ENCODE measurements around the gene ETS2. TPM values are rescaled to one million over a fixed set of nuclear protein-coding genes. Genes with fewer than 3 reads are reported as not detected.

The ETS2 gene
- total and polyA plus RNA-seq, 2 of the 4 experiments (the other 2 are of a cell fraction) = 21.3 to 21.7 TPM

- BruUV-seq (replicated peaks) = no TSS peak
- TF ChIP-seq MAZ (IDR thresholded peaks at IDR 0.05; ENCODE audit: borderline replicate concordance, low read depth, low read length) (no peak), SMC3 (IDR thresholded peaks at IDR 0.05; ENCODE audit: low read depth, low read length) (no peak), USF2 (IDR thresholded peaks at IDR 0.05; ENCODE audit: low read depth, low read length) (no peak), FOS (IDR thresholded peaks at IDR 0.05; ENCODE audit: low read depth, low read length) (no peak), BHLHE40 (IDR thresholded peaks at IDR 0.05; ENCODE audit: low read depth, low read length) (no peak), CHD1 (IDR thresholded peaks at IDR 0.05; ENCODE audit: low read depth, low read length) (no peak), RCOR1 (IDR thresholded peaks at IDR 0.05; ENCODE audit: insufficient replicate concordance, low read length) (no peak), MXI1 (IDR thresholded peaks at IDR 0.05; ENCODE audit: borderline replicate concordance, low read depth, low read length) (no peak), MAFK (IDR thresholded peaks at IDR 0.05; ENCODE audit: low read depth, low read length) (no peak), ELK1 (IDR thresholded peaks at IDR 0.05; ENCODE audit: borderline replicate concordance, low read depth, low read length) (no peak), POLR2A (IDR thresholded peaks at IDR 0.05; ENCODE audit: low read depth, low read length) (no peak), CEBPB (IDR thresholded peaks at IDR 0.05; ENCODE audit: low read depth, low read length) (no peak), CTCF (conservative IDR thresholded peaks at IDR 0.05; ENCODE audit: low read depth, low read length) (no peak), NFE2L2 (IDR thresholded peaks at IDR 0.05; ENCODE audit: low read depth, low read length) (no peak), RAD21 (IDR thresholded peaks at IDR 0.05; ENCODE audit: low read length) (no peak), RFX5 (IDR thresholded peaks at IDR 0.05; ENCODE audit: low read depth, low read length) (no peak)
- in situ Hi-C loops (cut with MboI; ENCODE audit: low sequenced_read_pairs) = no loop called here
Measured at GRCh38 chr21:38780879-38781278, 24.9 kb upstream of the ETS2 start.

More at GRCh38 chr21:38780879-38781278, 24.9 kb upstream of the ETS2 start:
- Histone ChIP-seq H2BK20ac (ENCODE audit: low read depth, low read length) (no peak overlapping the region), H3K18ac (ENCODE audit: low read depth, low read length) (no peak overlapping the region), H3K27me3 (ENCODE audit: control insufficient read depth, insufficient read depth, low read length) (no peaks in the 10 kb centered on the region), H3K4me2 (ENCODE audit: low read depth, low read length) (no peak overlapping the region), H2AK5ac (ENCODE audit: low read depth, low read length) (no peak overlapping the region), H3K36me3 (ENCODE audit: control insufficient read depth, insufficient read depth, low read length) (no peaks in the 10 kb centered on the region), H4K20me1 (ENCODE audit: insufficient read depth, low read length) (no peaks in the 10 kb centered on the region), H3K27ac (ENCODE audit: insufficient read depth, low read length) (no peak overlapping the region), H4K5ac (ENCODE audit: low read depth, low read length) (no peak overlapping the region), H3K9me1 (ENCODE audit: insufficient read depth, low read length) (no peaks in the 10 kb centered on the region), H3K4ac (ENCODE audit: low read depth, low read length) (no peak overlapping the region), H2BK5ac (ENCODE audit: low read depth, low read length, poor library complexity, severe bottlenecking) (no peak overlapping the region), H3K9me3 (ENCODE audit: control insufficient read depth, insufficient read depth, low read length) (peaks cover 20% of the 10 kb centered on the region), H2BK15ac (ENCODE audit: low read depth, low read length) (no peak overlapping the region), H4K8ac (ENCODE audit: low read depth in 2 of 2, low read length in 2 of 2) (no peak overlapping the region), H4K91ac (ENCODE audit: insufficient read depth, low read depth, low read length) (no peak overlapping the region), H3K23ac (ENCODE audit: low read depth, low read length) (no peak overlapping the region), H3K4me1 (ENCODE audit: control insufficient read depth, insufficient read depth, low read length) (no peaks in the 10 kb centered on the region), H3K9ac (ENCODE audit: low read depth, low read length) (no peak overlapping the region), H3K79me1 (ENCODE audit: low read depth in 1 of 2, low read length in 2 of 2) (no peaks in the 10 kb centered on the region), H3K4me3 (ENCODE audit: insufficient read depth, low read depth, low read length) (no peak overlapping the region), H2AK9ac (replicated peaks; ENCODE audit: low read depth, low read length, poor library complexity) (no peak overlapping the region), H3K14ac (replicated peaks; ENCODE audit: low read depth, low read length) (no peak overlapping the region), H2BK120ac (ENCODE audit: low read depth, low read length) (no peak overlapping the region), H3K56ac (ENCODE audit: extremely low read depth, insufficient read depth, low read length) (no peak overlapping the region), H2AFZ (replicated peaks; ENCODE audit: low read length, poor library complexity) (no peak overlapping the region)
- ChIA-PET POLR2A (ENCODE audit: unreplicated experiment) (no interaction called here), CTCF (no interaction called here)
- dilution Hi-C loops (cut with HindIII; ENCODE audit: low sequenced_read_pairs, unreplicated experiment) = no loop called here
- no peak for ATAC-seq (ENCODE audit: low read depth)
- no peak for DNase-seq
- no CpG with 5 or more reads among the region's 2 CpGs for whole genome bisulfite sequencing, 2 experiments (ENCODE audit: extremely low coverage in 2 of 2, insufficient read length in 1 of 2)
- intact Hi-C loops (cut with micrococcal nuclease) = no loop called here

Data from IMR-90 (cell line).